ENCODE measurements around the gene GALNTL6. TPM values are rescaled to one million over a fixed set of nuclear protein-coding genes. Genes with fewer than 3 reads are reported as not detected.

GALNTL6 gene
- total RNA-seq, 1 experiment from 2014 or later = not detected

DNA sequence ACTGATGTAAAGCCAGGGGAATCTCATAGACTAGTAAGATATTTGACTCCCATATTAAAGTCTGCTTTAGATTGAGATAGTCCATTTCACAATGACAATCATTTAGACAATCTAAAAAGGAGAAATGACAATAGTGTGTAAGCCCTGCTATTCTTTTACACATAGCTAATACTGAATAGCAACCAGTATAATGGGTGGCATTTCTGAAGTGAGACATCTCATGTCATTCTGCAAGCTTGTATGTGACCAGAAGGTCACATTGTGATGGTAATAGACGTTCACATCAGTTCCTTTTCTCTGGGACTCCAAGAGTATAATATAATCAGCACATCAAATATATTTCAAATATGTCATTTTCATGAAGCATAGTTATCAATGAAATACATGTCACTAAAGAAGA is 440.2 kb downstream of the GALNTL6 start:
- DNase-seq (ENCODE audit: low read depth) = no peak
- in situ Hi-C loops (cut with HindIII; ENCODE audit: low pct_unique_long_range_greater_than_20kb, low sequenced_read_pairs) = no loop called here

DNA sequence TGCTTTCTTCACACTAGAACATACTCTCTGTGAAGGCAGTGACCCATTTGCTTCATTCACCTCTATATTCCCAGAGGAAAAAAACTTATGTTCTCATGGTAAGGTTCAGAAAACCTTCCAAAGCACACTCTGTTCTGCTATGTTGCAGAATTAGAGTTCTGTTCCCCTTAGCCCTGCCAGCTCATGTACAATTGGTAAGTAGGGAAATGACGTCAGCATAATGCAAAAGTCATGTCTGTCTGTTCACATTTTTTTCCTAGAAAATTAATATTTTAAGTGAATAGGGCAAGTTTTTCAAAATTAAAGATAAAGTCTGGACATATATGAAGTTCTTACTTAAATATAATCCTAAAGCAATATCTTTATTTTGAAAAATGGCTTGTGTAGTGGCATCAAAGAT is 443.6 kb downstream of the GALNTL6 start:
- in situ Hi-C loops (cut with HindIII; ENCODE audit: low pct_unique_long_range_greater_than_20kb, low sequenced_read_pairs) = no loop called here
- no peak for DNase-seq (ENCODE audit: low read depth)

DNA sequence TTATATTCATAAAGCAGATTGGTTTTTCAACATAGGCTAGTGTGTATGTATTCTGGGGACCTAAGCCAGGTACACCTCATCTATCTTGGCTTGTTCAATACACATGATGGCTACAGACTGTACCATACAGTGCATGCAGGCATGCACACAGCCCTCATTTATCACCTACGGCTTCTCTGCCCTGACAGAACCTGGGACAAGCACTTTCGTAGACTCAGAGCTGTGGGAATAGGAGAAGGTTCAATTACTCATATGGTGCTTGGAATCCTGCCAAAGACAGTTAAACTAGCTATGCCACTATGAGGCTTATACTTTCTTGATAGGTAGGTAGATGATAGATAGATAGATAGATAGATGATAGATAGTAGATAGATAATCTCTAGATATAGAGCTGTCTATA is 457.2 kb downstream of the GALNTL6 start:
- no peak for DNase-seq (ENCODE audit: low read depth)
- in situ Hi-C loops (cut with HindIII; ENCODE audit: low pct_unique_long_range_greater_than_20kb, low sequenced_read_pairs) = no loop called here

DNA sequence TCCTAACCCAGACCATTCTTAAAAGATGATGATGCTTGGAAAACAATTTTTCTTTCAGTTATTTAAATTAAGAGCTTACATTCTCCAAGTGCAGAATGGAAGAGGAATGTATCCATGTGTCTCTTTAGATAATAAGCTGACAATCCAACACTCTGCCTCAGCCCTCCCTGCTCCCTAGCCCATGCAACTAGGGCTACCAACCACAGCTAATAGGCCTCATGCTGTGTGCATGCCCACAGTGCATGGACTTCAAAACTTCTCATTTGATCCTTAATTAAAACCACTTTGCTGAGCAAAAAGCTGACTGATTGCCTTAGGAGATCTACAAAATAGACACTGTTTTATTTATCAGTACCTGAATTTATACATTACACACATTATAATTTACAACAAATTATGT is 473.9 kb downstream of the GALNTL6 start:
- in situ Hi-C loops (cut with HindIII; ENCODE audit: low pct_unique_long_range_greater_than_20kb, low sequenced_read_pairs) = no loop called here
- DNase-seq (ENCODE audit: low read depth) = no peak

DNA sequence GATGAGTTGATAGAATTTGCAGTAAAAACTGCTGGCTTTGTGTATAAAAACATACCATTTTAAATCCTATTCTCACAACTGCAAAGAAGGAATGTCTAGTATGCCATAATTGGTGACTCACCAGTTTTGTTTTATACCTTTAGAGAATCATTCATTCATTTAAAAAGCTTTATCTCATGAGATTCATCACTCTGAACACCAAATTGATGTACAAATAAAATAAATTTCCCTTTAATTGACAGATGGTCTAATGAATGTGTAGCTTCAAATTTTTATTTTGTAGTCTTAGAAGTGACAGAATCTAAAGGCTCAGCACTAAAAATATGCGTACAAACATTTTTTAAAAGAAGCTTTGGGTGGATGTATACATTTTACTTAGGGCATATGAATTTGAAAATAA is 492.5 kb downstream of the GALNTL6 start:
- in situ Hi-C loops (cut with HindIII; ENCODE audit: low pct_unique_long_range_greater_than_20kb, low sequenced_read_pairs) = no loop called here
- DNase-seq (ENCODE audit: low read depth) = no peak

DNA sequence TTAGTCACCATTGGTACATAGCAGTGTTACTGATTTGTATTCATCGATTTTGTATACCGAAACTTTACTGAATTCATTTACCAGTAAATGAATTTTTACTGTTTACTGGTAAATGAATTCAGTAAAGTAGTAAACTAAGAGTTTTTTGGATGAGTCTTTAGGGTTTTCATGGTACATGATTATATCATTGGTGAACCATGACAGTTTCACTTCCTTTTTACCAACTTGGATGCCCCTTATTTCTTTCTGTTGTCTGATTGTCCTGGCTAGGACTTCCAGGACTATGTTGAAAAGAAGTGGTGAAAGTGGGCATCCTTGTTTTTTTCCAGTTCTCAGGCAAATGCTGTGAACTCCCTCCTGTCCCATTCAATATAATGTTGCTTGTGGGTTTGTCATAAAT is 494.9 kb downstream of the GALNTL6 start:
- in situ Hi-C loops (cut with HindIII; ENCODE audit: low pct_unique_long_range_greater_than_20kb, low sequenced_read_pairs) = no loop called here
- DNase-seq (ENCODE audit: low read depth) = no peak

DNA sequence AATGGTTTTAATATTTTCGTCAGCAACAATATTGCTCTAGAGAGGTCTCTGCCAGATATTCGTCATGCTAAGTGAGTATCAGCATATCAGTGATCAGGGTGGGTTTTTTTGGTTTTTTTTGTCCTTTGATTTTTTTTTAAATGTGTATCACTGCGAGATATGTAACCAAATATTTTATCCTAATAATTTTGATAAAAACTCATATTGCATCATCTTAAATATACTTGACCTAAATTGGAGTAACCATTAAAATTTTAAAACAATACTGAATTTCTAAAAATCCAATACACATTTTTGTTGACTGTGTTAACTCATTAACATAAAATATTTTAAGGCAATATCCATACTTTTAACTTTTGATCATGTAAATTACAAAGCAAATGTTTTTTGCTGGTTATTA is 498.5 kb downstream of the GALNTL6 start:
- in situ Hi-C loops (cut with HindIII; ENCODE audit: low pct_unique_long_range_greater_than_20kb, low sequenced_read_pairs) = no loop called here
- DNase-seq (ENCODE audit: low read depth) = no peak

DNA sequence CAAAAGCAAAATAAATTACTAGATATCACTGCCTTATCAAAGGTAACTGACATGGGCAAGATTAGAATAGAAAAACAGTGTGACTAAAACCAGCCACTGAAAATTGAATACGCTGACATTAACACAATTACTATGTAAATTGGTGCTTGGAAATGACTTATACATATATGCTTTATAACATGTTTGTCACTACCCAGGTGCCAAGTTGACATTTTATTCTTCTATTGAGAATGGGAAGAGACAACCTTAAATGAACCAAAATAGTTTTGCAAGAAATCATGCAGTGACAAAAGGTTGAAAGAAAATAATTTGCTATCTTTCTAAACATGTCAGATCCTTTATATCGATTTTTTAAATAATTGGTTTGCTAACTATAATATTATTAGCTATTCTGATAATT is 510.1 kb downstream of the GALNTL6 start:
- in situ Hi-C loops (cut with HindIII; ENCODE audit: low pct_unique_long_range_greater_than_20kb, low sequenced_read_pairs) = no loop called here
- no peak for DNase-seq (ENCODE audit: low read depth)

DNA sequence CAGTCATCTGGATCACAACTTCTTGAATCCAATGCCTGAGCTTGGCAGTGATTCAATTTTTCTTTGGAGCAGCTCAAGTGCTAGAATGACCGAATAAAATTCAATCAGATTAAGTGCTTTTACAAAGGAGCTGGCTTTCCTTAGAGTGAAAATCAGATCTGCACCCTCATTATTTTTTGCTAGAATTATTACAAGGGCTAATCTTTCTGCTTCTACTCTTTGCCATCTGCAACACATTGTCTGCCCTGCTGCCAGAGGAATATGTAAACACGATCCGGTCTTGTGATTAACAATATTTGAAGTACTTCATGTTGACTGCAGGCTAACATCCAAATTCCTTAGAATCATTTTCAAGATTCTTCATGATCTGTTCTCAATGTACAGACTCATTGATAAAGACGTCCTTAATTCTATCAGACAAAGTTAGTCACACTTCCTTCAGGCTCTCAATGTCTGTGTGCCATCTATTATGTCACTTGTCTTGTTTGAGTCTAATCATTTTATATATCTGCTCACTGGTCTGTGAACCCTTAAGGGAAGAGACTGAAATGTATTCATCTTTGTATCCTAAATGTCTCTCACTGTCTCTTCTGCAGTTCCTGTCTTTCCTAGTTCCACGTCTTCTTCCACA is 531.2 kb downstream of the GALNTL6 start:
- in situ Hi-C loops (cut with HindIII; ENCODE audit: low pct_unique_long_range_greater_than_20kb, low sequenced_read_pairs) = no loop called here
- DNase-seq (ENCODE audit: low read depth) = no peak

DNA sequence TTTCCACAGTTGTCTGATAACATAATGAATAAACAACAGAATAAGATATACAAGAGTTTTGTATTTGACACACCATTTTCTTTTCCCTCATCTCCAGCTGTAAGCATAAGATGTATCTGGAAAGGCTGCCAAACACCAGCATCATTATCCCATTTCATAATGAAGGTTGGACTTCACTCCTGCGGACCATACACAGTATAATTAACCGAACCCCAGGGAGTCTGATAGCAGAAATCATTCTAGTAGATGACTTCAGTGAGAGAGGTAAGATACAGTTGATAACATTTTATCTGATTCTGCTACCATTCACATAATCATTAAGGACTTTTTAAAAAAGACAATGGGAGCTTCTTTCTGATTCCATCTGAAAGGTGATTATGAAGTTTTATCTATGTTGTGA is 535.2 kb downstream of the GALNTL6 start:
- no peak for DNase-seq (ENCODE audit: low read depth)
- in situ Hi-C loops (cut with HindIII; ENCODE audit: low pct_unique_long_range_greater_than_20kb, low sequenced_read_pairs) = no loop called here

DNA sequence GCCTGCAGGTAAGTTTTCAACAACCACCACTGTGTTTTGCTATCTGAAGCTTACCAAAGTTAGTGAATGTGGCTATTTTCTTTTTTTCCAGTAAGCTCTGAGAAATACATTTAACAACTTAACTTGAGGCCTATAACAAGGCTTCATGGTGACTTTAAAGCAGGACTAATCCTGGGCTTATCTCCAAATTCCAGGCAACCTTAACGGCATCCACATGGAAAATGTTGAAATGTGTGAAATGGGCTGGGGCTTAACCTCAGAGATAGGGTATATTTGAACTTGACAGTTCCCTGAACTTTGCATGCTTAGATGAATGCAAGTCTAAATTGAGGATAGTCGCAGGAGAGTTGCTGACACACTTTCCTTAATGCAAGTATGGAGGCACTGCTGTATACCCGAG is 539.2 kb downstream of the GALNTL6 start:
- no peak for DNase-seq (ENCODE audit: low read depth)
- in situ Hi-C loops (cut with HindIII; ENCODE audit: low pct_unique_long_range_greater_than_20kb, low sequenced_read_pairs) = no loop called here

DNA sequence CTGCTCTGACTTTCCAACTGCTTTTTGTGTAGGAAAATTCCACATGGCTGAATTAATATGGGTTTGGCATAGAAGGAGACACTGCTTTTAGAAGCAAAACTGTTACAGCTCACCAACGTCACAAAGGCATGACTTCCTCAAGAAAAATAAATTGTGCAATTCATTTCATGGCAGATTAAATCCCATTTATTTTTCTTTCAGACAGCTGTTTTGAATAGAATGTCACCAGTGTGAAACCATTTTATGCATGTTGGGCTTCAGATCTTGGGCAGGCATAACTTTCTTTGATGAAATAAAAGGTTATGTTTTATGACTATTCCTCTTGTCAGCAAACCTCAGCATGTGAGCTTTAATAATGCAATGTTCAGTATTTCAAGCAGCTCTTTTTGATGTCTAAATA is 542.8 kb downstream of the GALNTL6 start:
- DNase-seq (ENCODE audit: low read depth) = peak; percentile 29
- in situ Hi-C loops (cut with HindIII; ENCODE audit: low pct_unique_long_range_greater_than_20kb, low sequenced_read_pairs) = no loop called here

DNA sequence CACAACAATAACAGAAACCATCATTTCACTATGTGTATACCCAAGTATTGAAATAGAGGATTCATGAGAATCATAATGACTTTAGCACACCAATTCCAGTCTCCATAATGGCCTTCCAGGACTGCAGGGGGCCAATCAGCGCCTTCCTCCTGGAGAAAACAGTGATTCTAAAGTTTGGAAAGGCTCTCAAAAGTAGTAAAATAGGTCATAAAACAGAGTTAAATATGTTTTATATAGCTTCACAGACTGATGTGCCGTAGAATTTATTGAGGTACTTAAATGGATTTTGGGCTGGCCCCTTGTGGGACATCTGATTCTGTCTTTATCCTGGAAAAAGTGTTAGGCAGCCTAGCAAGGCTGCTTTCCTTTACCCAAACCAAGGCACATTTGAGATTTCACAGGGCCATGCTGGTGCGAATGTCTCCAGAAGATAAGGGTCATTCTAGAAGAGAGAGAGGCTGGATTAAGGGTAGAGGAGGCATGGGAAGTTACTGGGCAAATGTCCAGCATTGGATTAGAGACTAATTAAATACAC is 543.9 kb downstream of the GALNTL6 start:
- in situ Hi-C loops (cut with HindIII; ENCODE audit: low pct_unique_long_range_greater_than_20kb, low sequenced_read_pairs) = no loop called here
- no peak for DNase-seq (ENCODE audit: low read depth)

DNA sequence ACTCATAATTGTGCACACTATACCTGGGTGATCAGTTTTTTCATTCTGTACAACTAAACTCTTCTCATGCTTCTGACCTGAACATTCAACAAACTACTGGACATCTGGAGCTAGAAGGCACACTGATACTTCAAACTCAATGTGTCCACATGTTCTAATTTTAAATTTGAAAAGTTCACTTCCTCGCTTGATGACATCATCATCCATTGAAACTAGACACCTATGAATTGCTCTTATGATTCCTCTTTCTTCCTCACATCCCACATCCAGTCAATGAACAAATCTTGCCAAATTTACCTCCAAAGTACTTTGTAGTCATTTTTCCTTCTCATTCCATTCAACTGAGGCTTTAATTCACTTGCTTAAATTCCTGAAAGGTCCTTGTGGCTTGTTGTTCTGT is 549.4 kb downstream of the GALNTL6 start:
- in situ Hi-C loops (cut with HindIII; ENCODE audit: low pct_unique_long_range_greater_than_20kb, low sequenced_read_pairs) = no loop called here
- DNase-seq (ENCODE audit: low read depth) = no peak

DNA sequence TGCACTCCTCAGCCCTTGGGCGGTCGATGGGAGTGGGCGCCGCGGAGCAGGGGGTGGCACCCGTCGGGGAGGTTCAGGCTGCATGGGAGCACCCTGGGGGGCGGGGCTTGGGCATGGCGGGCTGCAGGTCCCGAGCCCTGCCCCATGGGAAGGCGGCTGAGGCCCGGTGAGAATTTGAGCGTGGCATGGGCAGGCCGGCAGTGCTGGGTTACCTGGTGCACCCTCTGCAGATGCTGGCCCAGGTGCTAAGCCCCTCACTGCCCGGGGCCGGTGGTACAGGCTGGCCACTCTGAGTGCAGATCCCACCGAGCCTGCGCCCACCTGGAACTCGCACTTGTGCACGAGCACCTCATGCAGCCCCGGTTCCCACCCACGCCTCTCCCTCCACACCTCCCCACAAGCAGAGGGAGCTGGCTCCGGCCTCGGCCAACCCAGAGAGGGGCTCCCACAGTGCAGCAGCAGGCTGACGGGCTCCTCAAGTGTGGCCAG is 556.3 kb downstream of the GALNTL6 start:
- in situ Hi-C loops (cut with HindIII; ENCODE audit: low pct_unique_long_range_greater_than_20kb, low sequenced_read_pairs) = no loop called here
- no peak for DNase-seq (ENCODE audit: low read depth)

DNA sequence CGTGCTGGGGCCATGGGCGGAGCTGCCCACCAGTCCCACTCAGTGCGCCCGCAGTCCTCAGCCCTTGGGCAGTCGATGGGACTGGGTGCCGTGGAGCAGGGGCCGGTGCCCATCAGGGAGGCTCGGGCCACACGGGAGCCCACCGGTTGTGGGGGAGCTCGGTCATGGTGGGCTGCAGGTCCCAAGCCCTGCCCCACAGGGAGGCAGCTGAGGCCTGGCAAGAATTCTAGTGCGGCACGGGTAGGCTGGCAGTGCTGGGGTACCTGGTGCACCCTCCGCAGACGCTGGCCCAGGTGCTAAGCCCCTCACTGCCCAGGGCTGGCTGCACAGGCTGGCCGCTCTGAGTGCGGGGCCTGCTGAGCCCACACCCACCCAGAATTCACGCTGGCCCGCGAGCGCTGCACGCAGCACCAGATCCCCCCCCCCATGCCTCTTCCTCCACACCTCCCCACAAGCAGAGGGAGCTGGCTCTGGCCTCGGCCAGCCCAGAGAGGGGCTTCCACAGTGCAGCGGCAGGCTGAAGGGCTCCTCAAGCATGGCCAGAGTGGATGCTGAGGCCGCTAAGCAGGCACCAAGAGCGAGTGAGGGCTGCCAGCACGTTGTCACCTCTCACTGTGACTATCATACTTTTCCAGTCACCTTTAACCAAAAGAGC is 564.4 kb downstream of the GALNTL6 start:
- DNase-seq (ENCODE audit: low read depth) = no peak
- in situ Hi-C loops (cut with HindIII; ENCODE audit: low pct_unique_long_range_greater_than_20kb, low sequenced_read_pairs) = no loop called here

DNA sequence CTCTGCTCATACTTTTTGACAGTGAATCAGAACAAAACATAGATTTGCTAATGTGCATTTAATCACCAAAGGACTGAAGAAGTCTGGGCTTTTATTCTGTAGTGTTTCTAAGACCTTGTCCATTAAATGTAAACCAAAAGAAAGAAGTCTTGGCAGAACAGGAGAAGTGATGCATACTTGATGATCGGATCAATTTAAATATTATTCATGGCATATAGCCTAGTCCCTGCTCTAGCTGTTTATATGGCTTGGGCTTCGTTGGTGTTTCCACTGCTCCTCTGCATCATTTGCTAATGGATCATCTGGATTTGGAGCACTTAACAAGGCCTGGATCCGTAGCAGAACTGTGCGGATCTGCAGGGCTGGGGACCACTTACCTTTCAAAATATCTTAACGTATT is 566.6 kb downstream of the GALNTL6 start:
- no peak for DNase-seq (ENCODE audit: low read depth)
- in situ Hi-C loops (cut with HindIII; ENCODE audit: low pct_unique_long_range_greater_than_20kb, low sequenced_read_pairs) = no loop called here

DNA sequence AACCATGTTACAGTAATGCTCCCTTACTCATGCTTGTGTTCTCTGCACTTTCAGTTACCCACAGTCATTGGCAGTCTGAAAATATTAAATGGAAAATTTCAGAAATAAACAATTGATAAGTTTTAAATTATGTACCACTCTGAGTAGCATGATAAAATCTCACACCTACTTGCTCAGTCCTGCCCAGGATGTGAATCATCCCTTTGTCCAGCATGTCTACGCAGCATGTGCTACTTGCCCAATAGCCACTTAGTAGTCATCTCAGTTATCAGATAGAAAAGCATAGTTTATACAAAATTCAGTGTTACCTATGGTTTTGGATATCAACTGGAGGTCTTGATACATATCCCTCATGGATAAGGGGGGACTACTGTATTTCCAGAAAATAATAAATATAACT is 577.1 kb downstream of the GALNTL6 start:
- in situ Hi-C loops (cut with HindIII; ENCODE audit: low pct_unique_long_range_greater_than_20kb, low sequenced_read_pairs) = no loop called here
- no peak for DNase-seq (ENCODE audit: low read depth)

DNA sequence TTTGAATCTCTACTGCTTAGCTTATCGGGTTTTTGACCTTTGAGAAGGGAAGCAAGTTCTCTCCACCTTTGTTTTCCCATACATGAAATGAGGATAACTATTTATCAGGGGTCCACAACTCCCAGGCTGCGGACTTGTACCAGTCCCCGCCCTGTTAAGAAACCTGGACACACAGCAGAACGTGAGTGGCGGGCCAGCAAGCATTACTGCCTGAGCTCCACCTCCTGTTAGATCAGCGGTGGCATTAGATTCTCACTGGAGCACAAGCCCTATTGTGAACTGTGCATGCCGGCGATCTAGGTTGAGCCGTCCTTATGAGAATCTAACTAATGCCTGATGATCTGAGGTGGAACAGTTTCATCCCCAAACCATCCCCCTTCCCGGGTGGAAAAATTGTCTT is 579.5 kb downstream of the GALNTL6 start:
- no peak for DNase-seq (ENCODE audit: low read depth)
- in situ Hi-C loops (cut with HindIII; ENCODE audit: low pct_unique_long_range_greater_than_20kb, low sequenced_read_pairs) = no loop called here

DNA sequence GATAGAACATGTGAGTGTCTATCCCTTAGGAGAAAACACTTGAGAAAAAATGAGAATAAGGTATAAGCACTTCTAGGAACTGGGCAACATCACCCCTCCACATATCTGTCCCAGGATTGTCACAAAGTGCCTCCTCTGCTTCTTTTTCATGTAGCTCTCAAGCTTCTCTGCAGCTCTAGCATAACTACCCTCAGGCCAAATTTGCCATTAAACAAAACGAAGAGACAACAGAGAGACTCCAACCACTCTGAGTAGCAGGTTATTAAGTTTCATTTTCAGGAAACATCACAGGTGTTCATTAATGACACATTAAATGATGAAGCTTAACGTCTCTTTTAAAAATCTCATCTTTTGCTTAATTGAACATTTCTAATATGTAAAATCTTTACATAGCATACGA is 580.0 kb downstream of the GALNTL6 start:
- no peak for DNase-seq (ENCODE audit: low read depth)
- in situ Hi-C loops (cut with HindIII; ENCODE audit: low pct_unique_long_range_greater_than_20kb, low sequenced_read_pairs) = no loop called here

Data from Caki2 (cell line).